ENCODE data around the gene MOB1B.

DNA sequence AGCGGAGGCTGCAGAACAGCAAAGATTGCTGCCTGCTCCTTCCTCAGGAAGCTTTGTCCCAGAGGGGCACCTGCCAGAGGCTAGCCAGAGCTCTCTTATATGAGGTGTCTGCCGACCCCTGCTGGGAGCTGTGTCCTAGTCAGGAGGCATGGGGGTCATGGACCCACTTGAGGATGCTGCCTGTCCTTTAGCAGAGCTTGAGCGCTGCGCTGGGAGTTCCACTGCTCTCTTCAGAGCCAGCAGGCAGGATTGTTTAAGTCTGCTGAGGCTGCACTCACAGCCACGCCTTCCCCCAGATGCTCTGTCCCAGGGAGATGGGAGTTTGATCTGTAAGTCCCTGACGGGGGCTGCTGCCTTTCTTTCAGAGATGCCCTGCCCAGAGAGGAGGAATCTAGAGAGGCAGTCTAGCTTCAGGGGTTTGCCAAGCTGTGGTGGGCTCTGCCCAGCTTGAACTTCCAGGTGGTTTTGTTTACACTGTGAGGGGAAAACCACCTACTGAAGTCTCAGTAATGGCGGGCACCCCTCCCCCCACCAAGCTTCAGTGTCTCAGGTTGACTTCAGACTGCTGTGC, 102.2 kb downstream of the MOB1B start:
- TF ChIP-seq TCF4 (CRISPR knock-in tag; IDR thresholded peaks at IDR 0.05; ENCODE audit: borderline replicate concordance), result no peak
- TF ChIP-seq, protein P1, sequence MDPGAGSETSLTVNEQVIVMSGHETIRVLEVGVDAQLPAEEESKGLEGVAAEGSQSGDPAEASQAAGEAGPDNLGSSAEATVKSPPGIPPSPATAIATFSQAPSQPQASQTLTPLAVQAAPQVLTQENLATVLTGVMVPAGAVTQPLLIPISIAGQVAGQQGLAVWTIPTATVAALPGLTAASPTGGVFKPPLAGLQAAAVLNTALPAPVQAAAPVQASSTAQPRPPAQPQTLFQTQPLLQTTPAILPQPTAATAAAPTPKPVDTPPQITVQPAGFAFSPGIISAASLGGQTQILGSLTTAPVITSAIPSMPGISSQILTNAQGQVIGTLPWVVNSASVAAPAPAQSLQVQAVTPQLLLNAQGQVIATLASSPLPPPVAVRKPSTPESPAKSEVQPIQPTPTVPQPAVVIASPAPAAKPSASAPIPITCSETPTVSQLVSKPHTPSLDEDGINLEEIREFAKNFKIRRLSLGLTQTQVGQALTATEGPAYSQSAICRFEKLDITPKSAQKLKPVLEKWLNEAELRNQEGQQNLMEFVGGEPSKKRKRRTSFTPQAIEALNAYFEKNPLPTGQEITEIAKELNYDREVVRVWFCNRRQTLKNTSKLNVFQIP (CRISPR knock-in tag; IDR thresholded peaks at IDR 0.05; ENCODE audit: borderline replicate concordance, low read depth), result no peak
- TF ChIP-seq ZFP30 (CRISPR knock-in tag; IDR thresholded peaks at IDR 0.05), result no peak
- TF ChIP-seq ESRRG (CRISPR knock-in tag; IDR thresholded peaks at IDR 0.05), result no peak
- no peak for TF ChIP-seq OSR1 (CRISPR knock-in tag; IDR thresholded peaks at IDR 0.05)

All from SK-N-SH treated with all-trans-retinoic acid at 6 μM for 48 hours (cell line).